ENCODE results near the gene LGALS3.

The LGALS3 gene

DNA sequence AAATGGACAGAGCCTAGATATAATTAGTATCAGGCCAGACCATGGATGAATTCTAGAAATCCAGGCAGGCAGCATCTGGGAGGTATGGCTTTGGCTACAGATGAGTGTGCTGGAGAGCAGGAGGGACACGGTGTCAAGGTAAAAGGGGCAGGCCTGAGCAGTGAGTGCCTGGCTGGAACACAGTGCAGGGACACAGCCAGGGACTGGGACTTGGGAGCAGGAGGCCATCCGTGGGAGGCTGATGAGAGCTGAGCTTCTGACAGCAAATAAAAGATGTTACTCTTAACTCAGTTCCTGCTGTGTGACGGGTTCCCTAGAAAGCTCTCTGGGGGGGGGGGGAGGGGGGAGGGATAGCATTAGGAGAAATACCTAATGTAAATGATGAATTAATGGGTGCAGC is 13.6 kb upstream of the LGALS3 start:
- peaks cover 15% of the 10 kb centered on the region for H3K4me1 ChIP-seq (ENCODE audit: control insufficient read depth, insufficient read depth, low read length, unreplicated experiment)
- H2AFZ ChIP-seq (ENCODE audit: low read length, unreplicated experiment) = no peak overlapping the region
- H3K79me2 ChIP-seq (ENCODE audit: control insufficient read depth, insufficient read depth, low read length, unreplicated experiment) = no peaks in the 10 kb centered on the region
- H3K27ac ChIP-seq (ENCODE audit: low read depth, low read length) = no peak overlapping the region
- H3K27me3 ChIP-seq (ENCODE audit: insufficient read depth, low read length) = no peaks in the 10 kb centered on the region
- no peaks in the 10 kb centered on the region for H3K36me3 ChIP-seq (ENCODE audit: insufficient read depth, low read length)
- H3K4me3 ChIP-seq (ENCODE audit: low read depth, low read length) = no peak overlapping the region

DNA sequence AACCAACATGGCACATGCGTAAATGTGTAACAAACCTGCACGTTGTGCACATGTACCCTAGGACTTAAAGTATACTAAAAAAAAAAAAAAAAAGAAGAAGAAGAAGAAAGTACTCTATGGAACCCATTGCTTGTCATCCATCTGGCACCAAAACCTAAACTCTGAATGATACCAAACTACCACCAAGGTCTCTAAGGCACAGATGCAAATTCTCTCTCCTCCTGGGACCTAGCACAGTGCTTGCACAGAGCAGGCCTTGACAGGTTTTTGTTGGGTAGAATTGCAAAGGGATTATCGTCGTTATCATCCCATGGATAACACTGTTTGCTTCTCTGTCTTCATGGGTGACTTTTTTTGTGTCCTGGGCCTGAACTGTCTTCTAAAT is 13.2 kb upstream of the LGALS3 start:
- H3K36me3 ChIP-seq (ENCODE audit: insufficient read depth, low read length) = no peaks in the 10 kb centered on the region
- no peak overlapping the region for H3K4me3 ChIP-seq (ENCODE audit: low read depth, low read length)
- peaks cover 15% of the 10 kb centered on the region for H3K4me1 ChIP-seq (ENCODE audit: control insufficient read depth, insufficient read depth, low read length, unreplicated experiment)
- H3K27ac ChIP-seq (ENCODE audit: low read depth, low read length) = no peak overlapping the region
- no peak overlapping the region for H2AFZ ChIP-seq (ENCODE audit: low read length, unreplicated experiment)
- no peaks in the 10 kb centered on the region for H3K79me2 ChIP-seq (ENCODE audit: control insufficient read depth, insufficient read depth, low read length, unreplicated experiment)
- H3K27me3 ChIP-seq (ENCODE audit: insufficient read depth, low read length) = no peaks in the 10 kb centered on the region

DNA sequence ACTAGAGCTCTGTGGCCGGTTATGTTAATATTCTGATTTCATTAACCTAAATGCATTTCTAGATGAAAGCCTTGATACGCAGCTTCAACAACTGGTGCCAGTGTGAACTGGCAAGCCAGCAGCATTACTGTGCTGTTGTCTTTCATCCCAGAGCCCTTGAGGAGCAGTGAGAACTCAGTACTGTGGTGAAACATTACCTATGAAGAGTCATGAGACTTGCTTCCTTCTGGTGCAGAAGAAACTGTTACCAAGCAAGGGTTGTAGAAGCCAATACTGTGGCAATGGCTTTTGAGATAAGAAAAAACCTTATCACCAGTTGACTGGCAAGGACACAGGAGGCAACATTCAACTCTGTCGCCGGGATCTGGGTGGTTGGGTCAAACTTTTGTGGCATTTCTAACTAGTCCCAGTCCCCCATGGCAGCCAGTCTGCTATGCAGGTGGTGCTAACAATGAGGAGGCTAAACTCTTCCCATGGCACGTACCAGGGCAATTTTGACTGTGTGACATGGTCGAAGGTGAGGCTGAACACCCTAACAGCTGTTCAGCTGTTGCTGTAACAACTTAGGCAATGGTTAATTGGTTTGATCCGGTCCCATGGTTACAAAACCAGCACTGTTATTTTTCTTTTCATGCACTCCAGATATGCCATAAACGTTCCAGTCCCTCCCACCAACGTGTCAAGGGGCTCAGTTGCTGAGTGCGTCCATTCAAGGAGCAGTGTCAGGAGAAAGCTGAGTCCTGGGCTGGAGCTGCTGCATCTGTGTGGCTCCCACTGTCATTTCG is 12.6 kb upstream of the LGALS3 start:
- Histone ChIP-seq H3K27ac (ENCODE audit: low read depth, low read length) (no peak overlapping the region), H3K4me1 (ENCODE audit: control insufficient read depth, insufficient read depth, low read length, unreplicated experiment) (peaks cover 15% of the 10 kb centered on the region), H2AFZ (ENCODE audit: low read length, unreplicated experiment) (no peak overlapping the region)

DNA sequence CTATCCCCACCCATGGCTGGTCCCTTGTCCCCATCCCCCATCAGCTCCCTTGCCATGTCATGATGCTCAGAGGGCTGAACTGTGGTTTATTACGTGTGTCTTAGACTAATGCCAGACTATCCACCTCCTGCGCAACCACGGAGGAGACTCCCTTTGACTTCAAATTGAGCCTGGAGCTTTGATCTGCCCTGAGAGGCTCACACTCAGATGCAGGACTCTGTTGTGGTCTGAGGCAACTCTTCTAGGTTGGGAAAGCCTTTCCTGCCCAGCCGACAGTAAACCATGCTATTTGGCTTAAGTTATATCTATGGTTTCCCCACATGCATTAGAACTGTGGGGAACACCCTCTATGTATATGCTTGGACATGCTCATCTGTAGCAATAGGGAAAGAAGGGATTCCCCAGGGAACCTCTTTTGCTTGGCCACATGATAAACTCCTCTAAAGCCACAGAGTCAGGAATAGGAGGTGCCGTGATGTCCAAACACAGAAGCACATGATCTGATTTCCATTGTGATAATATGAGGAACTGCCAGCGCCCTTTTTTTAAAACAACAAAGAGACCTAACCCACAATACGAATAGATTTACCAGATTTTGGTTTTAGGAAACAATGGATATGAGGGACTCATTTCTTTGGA is 11.1 kb upstream of the LGALS3 start:
- H3K79me2 ChIP-seq (ENCODE audit: control insufficient read depth, insufficient read depth, low read length, unreplicated experiment) = no peaks in the 10 kb centered on the region
- H3K27me3 ChIP-seq (ENCODE audit: insufficient read depth, low read length) = no peaks in the 10 kb centered on the region
- H3K4me3 ChIP-seq (ENCODE audit: low read depth, low read length) = no peak overlapping the region
- H3K36me3 ChIP-seq (ENCODE audit: insufficient read depth, low read length) = no peaks in the 10 kb centered on the region
- no peak overlapping the region for H2AFZ ChIP-seq (ENCODE audit: low read length, unreplicated experiment)
- H3K4me1 ChIP-seq (ENCODE audit: control insufficient read depth, insufficient read depth, low read length, unreplicated experiment) = peaks cover 26% of the 10 kb centered on the region
- 0 out of 2 replicates have a peak overlapping the region, but pooled peaks have one; percentile 5 for H3K27ac ChIP-seq (ENCODE audit: low read depth, low read length)

More for the DNA sequence above, 12.6 kb upstream of the LGALS3 start:
- Histone ChIP-seq H3K36me3 (ENCODE audit: insufficient read depth, low read length) (no peaks in the 10 kb centered on the region), H3K27me3 (ENCODE audit: insufficient read depth, low read length) (no peaks in the 10 kb centered on the region), H3K4me3 (ENCODE audit: low read depth, low read length) (no peak overlapping the region), H3K79me2 (ENCODE audit: control insufficient read depth, insufficient read depth, low read length, unreplicated experiment) (no peaks in the 10 kb centered on the region)

DNA sequence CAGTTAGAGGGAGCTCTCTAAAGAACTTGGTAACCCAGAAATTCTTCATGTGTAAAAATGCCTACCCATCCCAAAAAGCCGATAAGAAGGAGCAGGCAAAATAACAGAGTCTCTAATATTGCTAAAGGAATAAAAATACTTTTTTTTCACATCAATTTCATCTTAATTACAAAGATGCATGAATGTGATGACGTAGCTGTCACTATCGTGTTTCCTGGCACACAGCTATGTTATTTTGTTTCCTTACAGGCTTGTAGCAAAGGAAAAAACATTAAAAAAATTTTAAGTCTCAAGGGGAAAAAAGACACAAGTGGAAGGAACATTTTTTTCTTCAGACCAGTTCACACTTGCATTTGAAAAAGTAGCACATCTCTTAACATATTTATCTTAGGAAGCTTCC is 10.3 kb upstream of the LGALS3 start:
- Histone ChIP-seq H3K36me3 (ENCODE audit: insufficient read depth, low read length) (no peaks in the 10 kb centered on the region), H2AFZ (ENCODE audit: low read length, unreplicated experiment) (peak overlapping the region; percentile 21), H3K4me1 (ENCODE audit: control insufficient read depth, insufficient read depth, low read length, unreplicated experiment) (peaks cover 34% of the 10 kb centered on the region), H3K27ac (ENCODE audit: low read depth, low read length) (0 out of 2 replicates have a peak overlapping the region, but pooled peaks have one; percentile 5), H3K79me2 (ENCODE audit: control insufficient read depth, insufficient read depth, low read length, unreplicated experiment) (no peaks in the 10 kb centered on the region), H3K27me3 (ENCODE audit: insufficient read depth, low read length) (no peaks in the 10 kb centered on the region), H3K4me3 (ENCODE audit: low read depth, low read length) (no peak overlapping the region)

DNA sequence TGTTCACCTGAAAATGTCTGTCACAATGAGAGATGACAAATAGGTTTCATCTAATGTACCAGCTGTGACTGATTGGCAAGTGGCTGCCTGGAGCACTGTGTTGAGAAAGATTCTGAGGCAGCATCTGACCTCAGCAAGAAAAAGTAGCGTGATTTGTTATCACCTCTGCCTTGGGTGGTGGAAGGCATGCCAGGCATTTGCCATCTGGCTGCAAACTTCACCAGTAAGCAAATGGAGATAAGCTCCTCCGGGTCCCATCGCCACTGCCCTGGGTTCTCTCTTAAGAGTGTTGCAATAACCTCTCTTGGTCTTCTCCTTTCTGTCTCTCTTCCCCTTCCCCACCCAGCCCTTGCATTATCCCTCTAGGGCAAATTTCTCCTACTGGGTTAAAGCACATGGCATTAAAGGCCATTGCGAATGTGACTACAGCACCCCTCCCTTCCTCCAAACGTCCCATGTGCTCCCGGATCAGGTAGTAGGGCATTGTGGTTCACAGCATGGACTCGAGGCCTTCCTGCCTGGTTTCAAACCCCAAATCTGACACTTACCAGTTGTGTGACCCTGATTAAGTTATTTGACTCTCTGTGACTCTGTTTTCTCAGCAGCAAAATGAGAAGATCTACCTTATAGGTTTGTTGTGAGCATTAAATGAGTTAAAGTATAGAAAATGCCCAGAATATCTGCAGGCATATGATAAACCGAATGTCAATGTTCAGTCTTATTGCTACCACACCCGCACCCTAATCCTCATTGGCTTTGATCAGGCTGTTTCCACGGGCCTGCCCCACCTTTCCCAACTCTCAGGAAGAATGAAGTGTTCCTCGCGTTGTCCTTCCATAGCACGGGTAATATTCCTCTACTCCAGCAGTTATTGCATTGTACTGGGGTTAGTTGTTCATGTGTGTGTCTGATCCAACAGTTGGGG is 8.2 kb upstream of the LGALS3 start:
- no peak overlapping the region for H2AFZ ChIP-seq (ENCODE audit: low read length, unreplicated experiment)

DNA sequence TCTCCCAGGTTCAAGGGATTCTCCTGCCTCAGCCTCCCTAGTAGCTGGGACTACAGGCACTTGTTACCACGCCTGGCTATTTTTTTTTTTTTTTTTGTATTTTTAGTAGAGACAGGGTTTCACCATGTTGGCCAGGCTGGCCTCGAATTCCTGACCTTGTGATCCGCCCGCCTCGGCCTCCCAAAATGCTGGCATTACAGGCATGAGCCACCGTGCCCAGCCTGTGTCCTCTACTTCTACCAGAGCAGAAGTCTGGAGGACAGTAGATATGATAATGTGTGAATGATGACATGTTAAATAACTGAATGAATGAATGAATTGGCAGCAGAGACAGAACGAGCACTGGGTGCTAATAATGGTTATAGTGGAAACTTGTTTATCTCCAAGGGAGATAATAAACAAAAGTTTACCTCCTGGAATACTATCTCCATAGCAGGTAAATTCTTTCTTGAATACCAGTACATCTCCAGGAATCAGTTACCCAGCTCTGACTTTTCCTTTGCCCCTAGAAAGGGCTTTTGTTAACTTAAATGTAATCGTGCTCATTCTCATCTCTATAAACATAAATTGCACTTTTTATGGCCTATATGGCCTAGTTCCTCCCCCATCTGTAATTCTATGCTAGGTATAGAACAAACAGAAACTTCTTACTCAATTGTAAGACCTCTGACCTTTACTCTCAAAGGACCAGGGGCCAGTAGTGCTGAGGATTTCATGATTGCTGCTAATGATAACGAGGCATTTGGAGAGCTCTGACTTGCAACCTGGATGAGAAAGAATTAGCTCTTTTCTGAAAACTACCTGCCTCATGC is 7.2 kb upstream of the LGALS3 start:
- H3K4me3 ChIP-seq (ENCODE audit: low read depth, low read length) = no peak overlapping the region
- H3K27me3 ChIP-seq (ENCODE audit: insufficient read depth, low read length) = no peaks in the 10 kb centered on the region
- peak overlapping the region; percentile 4 for H2AFZ ChIP-seq (ENCODE audit: low read length, unreplicated experiment)
- no peaks in the 10 kb centered on the region for H3K79me2 ChIP-seq (ENCODE audit: control insufficient read depth, insufficient read depth, low read length, unreplicated experiment)
- H3K27ac ChIP-seq (ENCODE audit: low read depth, low read length) = 0 out of 2 replicates have a peak overlapping the region, but pooled peaks have one; percentile 76
- no peaks in the 10 kb centered on the region for H3K36me3 ChIP-seq (ENCODE audit: insufficient read depth, low read length)
- H3K4me1 ChIP-seq (ENCODE audit: control insufficient read depth, insufficient read depth, low read length, unreplicated experiment) = peaks cover 45% of the 10 kb centered on the region

More for the DNA sequence above, 8.2 kb upstream of the LGALS3 start:
- no peaks in the 10 kb centered on the region for H3K27me3 ChIP-seq (ENCODE audit: insufficient read depth, low read length)
- H3K27ac ChIP-seq (ENCODE audit: low read depth, low read length) = no peak overlapping the region
- H3K4me3 ChIP-seq (ENCODE audit: low read depth, low read length) = no peak overlapping the region
- H3K36me3 ChIP-seq (ENCODE audit: insufficient read depth, low read length) = no peaks in the 10 kb centered on the region
- H3K79me2 ChIP-seq (ENCODE audit: control insufficient read depth, insufficient read depth, low read length, unreplicated experiment) = no peaks in the 10 kb centered on the region
- H3K4me1 ChIP-seq (ENCODE audit: control insufficient read depth, insufficient read depth, low read length, unreplicated experiment) = peaks cover 44% of the 10 kb centered on the region

DNA sequence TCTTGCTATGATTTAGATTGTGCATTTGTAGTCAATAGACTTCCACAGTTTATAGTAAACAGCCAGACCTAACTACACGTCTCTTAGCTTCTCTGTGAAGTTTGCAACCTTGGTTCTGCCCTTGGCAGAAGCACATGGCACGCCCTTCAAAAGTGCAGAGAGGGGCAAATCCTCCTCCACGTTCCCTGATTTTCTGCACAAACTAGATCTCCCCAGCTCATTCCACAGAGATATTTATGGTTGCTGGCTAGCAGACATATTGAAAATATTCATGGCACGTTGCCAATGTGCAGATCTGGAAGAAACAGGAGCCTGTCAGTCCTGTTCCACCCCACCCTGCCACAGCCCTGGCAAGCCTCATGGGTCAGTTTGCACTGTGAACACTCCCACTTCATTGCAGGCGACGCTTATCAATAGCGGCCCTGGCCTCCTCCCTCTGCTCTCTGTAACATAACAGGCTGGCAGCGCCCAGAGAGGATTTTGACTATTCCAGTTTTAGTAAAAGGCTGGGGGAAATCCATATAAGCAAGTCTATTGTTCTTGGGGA is 6.5 kb upstream of the LGALS3 start:
- no peaks in the 10 kb centered on the region for H3K79me2 ChIP-seq (ENCODE audit: control insufficient read depth, insufficient read depth, low read length, unreplicated experiment)
- peak overlapping the region; percentile 9; the same call in 1 of the 2 replicates for H3K4me3 ChIP-seq (ENCODE audit: low read depth, low read length)
- no peaks in the 10 kb centered on the region for H3K36me3 ChIP-seq (ENCODE audit: insufficient read depth, low read length)
- peaks cover 51% of the 10 kb centered on the region for H3K4me1 ChIP-seq (ENCODE audit: control insufficient read depth, insufficient read depth, low read length, unreplicated experiment)
- H2AFZ ChIP-seq (ENCODE audit: low read length, unreplicated experiment) = peak overlapping the region; percentile 4
- no peaks in the 10 kb centered on the region for H3K27me3 ChIP-seq (ENCODE audit: insufficient read depth, low read length)
- peak overlapping the region; percentile 76 for H3K27ac ChIP-seq (ENCODE audit: low read depth, low read length)

DNA sequence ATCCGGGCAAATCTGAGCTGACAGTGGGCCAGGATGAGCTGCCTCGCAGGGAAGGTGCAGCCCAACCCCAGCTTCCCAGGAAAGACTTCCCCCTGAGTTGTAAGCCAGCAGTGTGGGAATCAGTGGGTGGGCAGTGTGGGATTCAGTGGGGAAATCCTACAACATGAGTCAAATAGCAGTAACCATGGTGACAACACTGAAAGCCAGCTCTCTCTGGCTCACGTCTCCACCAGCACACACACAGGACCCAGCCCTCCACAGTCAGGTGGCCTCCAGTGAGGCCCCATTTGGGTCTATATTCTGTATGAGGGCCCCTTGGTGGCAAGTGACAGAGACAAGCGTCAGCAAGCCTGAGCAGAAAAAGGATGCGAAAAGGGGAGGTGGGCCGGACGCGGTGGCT is 6.0 kb upstream of the LGALS3 start:
- Histone ChIP-seq H3K79me2 (ENCODE audit: control insufficient read depth, insufficient read depth, low read length, unreplicated experiment) (no peaks in the 10 kb centered on the region), H3K4me3 (ENCODE audit: low read depth, low read length) (peak overlapping the region; percentile 9; the same call in 1 of the 2 replicates), H2AFZ (ENCODE audit: low read length, unreplicated experiment) (no peak overlapping the region), H3K27me3 (ENCODE audit: insufficient read depth, low read length) (no peaks in the 10 kb centered on the region), H3K27ac (ENCODE audit: low read depth, low read length) (peak overlapping the region; percentile 76), H3K36me3 (ENCODE audit: insufficient read depth, low read length) (no peaks in the 10 kb centered on the region), H3K4me1 (ENCODE audit: control insufficient read depth, insufficient read depth, low read length, unreplicated experiment) (peaks cover 52% of the 10 kb centered on the region)

Data from ACC112 (cell line).